A673 (cell line): ENCODE measurements around the gene CLEC16A. TPM values are rescaled to one million over a fixed set of nuclear protein-coding genes. Genes with fewer than 3 reads are reported as not detected.

ENCODE experiments used
- BruUV-seq: library from RNA; stranded (reverse); fragments of 400-500 nt; replicated peaks from 2 replicates; lab custom pipeline; 2021; lab: Mats Ljungman, UMichigan
- CTCF ChIA-PET: fragments of 300-600 bp; sonication (Branson Sonifier 250); formaldehyde crosslinking; loops from one replicate; lab custom pipeline; 2022; ENCODE audit warnings: antibody characterized with exemption; lab: Charles Lee
- POLR2A ChIA-PET: fragments of 300-600 bp; sonication (Branson Sonifier 250); formaldehyde crosslinking; loops from one replicate; lab custom pipeline; 2022; ENCODE audit warnings: antibody characterized with exemption; ENCODE audit not compliant: low non-redundant PET; lab: Charles Lee
- DNase-seq: peaks from one replicate; pipeline ENCODE4 v3.0.0-alpha.2; 2015; ENCODE audit warnings: low spot score
- H3K27ac ChIP-seq: fragments of 200-600 bp; sonication (generic); 2 replicates; pipeline ENCODE4 v1.5.1; 2016; ENCODE audit warnings: mixed run types, low read depth, mild to moderate bottlenecking, mixed read lengths, antibody characterized with exemption, low read length; ENCODE audit not compliant: poor library complexity, severe bottlenecking
- H3K27me3 ChIP-seq: fragments of 200-600 bp; sonication (generic); replicated peaks from 2 replicates; pipeline ENCODE4 v1.6.1; 2017; ENCODE audit warnings: mixed run types, low read depth, mild to moderate bottlenecking, mixed read lengths, antibody characterized with exemption, low read length; ENCODE audit not compliant: insufficient read depth, poor library complexity
- H3K36me3 ChIP-seq: fragments of 200-600 bp; sonication (generic); 2 replicates; pipeline ENCODE4 v1.6.1; 2016; ENCODE audit warnings: mixed run types, mild to moderate bottlenecking, mixed read lengths, antibody characterized with exemption, low read length; ENCODE audit not compliant: insufficient read depth, poor library complexity, severe bottlenecking
- H3K4me1 ChIP-seq: fragments of 200-600 bp; sonication (generic); 2 replicates; pipeline ENCODE4 v1.6.1; 2017; ENCODE audit warnings: mixed run types, mild to moderate bottlenecking, mixed read lengths, antibody characterized with exemption, low read length; ENCODE audit not compliant: insufficient read depth, poor library complexity, severe bottlenecking
- H3K4me3 ChIP-seq: fragments of 200-600 bp; sonication (generic); 2 replicates; pipeline ENCODE4 v1.5.1; 2016; ENCODE audit warnings: low read depth, mixed run types, mild to moderate bottlenecking, mixed read lengths, low read length; ENCODE audit not compliant: poor library complexity, severe bottlenecking
- H3K9me3 ChIP-seq: fragments of 200-600 bp; sonication (generic); 2 replicates; pipeline ENCODE4 v1.6.1; 2016; ENCODE audit warnings: mixed run types, low read depth, mild to moderate bottlenecking, mixed read lengths, antibody characterized with exemption, low read length; ENCODE audit not compliant: poor library complexity, severe bottlenecking
- CTCF ChIP-seq: fragments of 300-800, 200-600 bp; sonication (generic); conservative IDR thresholded peaks from 2 replicates; pipeline ENCODE4 v1.5.1; 2017; ENCODE audit warnings: low read depth, mild to moderate bottlenecking, antibody characterized with exemption, low read length, moderate library complexity, mixed read lengths
- EZH2 ChIP-seq: fragments of 200-600 bp; sonication (generic); IDR thresholded peaks from 2 replicates; pipeline ENCODE4 v1.6.1; 2017; ENCODE audit warnings: borderline replicate concordance, low read depth, mild to moderate bottlenecking, mixed read lengths, antibody characterized with exemption, low read length; ENCODE audit not compliant: poor library complexity, severe bottlenecking
- intact Hi-C: fragments of 100-400 bp; cut with micrococcal nuclease; formaldehyde crosslinking; loops from one replicate; pipeline ENCODE4 v1.10.0; 2022; ENCODE audit not compliant: unreplicated experiment
- total RNA-seq: library from RNA; stranded (reverse); gene quantifications from 2 replicates; pipeline ENCODE4 v1.2.3, GENCODE V29; 2021

CLEC16A gene
- total RNA-seq, 1 experiment from 2014 or later = 23.4 TPM

DNA sequence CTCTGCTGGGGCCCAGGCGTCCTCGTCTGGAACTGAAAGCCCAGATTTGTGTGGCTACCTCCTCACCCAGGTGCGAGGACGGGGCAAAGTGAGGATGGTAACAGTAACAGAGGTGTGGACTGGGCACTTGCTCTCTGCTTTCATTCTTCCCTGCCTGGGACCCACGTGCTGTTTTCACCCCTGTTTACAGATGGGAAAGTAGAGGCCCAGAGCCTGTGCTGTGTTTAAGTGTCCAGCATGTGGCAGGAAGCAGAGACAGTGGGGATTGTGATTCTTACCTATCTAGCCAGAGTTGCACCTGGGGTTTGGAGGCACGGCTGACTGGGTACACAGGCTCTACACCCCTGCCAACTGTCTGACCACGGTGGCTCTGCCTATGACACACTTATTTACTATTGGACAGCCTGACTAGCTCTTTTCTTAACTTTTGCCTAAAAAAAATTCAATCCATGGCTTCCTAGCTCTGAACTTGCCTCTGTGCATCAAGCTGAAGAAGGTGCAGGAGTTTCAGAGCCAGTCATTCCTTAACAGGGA is 155.4 kb downstream of the CLEC16A start:
- Histone ChIP-seq H3K4me3 (no peak overlapping the region), H3K36me3 (no peaks in the 10 kb centered on the region), H3K4me1 (peaks cover 29% of the 10 kb centered on the region), H3K27me3 (no peaks in the 10 kb centered on the region), H3K27ac (no peak overlapping the region), H3K9me3 (no peaks in the 10 kb centered on the region)
- TF ChIP-seq CTCF (no peak), EZH2 (no peak)
- no TSS peak for BruUV-seq
- intact Hi-C loops = loop anchor here (5.0 kb wide), 1 partner anchor 158 kb away; the partner anchor contains the start of gene SOCS1
- CTCF ChIA-PET = no interaction called here
- POLR2A ChIA-PET = no interaction called here
- DNase-seq = no peak

DNA sequence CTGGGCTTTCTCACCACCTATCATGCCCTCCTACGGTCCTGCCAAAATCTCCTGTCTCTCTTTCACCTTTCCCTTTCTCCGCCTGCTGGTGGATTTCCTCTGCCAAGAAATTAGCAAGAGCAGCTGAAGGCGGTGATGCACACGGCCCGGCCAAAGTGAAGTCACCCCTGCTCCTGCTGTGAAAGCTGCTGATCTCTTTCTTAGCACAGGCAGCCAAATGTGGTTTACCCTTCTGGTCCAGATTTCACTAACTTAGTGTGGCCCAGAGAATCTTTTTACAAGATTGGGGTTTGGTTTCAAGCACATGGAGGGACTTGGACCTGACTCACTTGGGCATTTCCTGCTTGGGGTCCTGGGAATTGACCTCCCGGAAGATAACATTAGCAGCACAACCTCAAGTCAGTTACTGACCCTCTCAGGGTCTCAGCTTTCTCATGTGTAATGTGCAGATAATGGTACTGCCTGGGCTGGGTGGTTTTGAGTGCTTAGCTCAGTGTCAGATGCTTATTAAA is 155.9 kb downstream of the CLEC16A start:
- Histone ChIP-seq H3K4me3 (no peak overlapping the region), H3K36me3 (no peaks in the 10 kb centered on the region), H3K4me1 (peaks cover 27% of the 10 kb centered on the region), H3K27ac (no peak overlapping the region), H3K9me3 (no peaks in the 10 kb centered on the region), H3K27me3 (no peaks in the 10 kb centered on the region)
- CTCF ChIA-PET = no interaction called here
- POLR2A ChIA-PET = no interaction called here
- no peak for TF ChIP-seq CTCF
- no peak for TF ChIP-seq EZH2
- no TSS peak for BruUV-seq
- intact Hi-C loops = loop anchor here (5.0 kb wide), 1 partner anchor 157 kb away; the partner anchor contains the start of gene SOCS1
- DNase-seq = peak; percentile 46

DNA sequence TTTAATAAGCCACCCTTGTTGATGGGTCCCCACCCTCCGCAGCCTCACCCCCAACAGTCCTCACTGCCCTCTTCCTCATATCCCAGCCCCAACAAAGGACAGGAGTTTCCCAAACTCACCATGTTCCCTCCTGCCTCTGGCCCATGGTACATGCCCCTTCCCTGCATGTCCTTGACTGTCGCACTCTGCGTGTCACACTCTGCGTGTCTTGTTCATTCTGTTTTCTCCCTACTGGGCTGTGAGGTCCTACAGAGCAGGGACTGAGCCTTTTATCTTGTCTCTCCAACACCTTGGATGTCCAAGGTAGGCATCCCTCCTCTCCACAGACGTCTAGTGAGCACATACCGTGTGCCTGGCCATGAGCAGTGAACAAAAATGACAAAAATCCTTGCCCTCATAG is 156.9 kb downstream of the CLEC16A start:
- no peaks in the 10 kb centered on the region for H3K9me3 ChIP-seq
- no TSS peak for BruUV-seq
- ChIA-PET CTCF (no interaction called here), POLR2A (no interaction called here)
- TF ChIP-seq EZH2 = no peak
- no peak for TF ChIP-seq CTCF
- H3K36me3 ChIP-seq = no peaks in the 10 kb centered on the region
- intact Hi-C loops = loop anchor here (5.0 kb wide), 1 partner anchor 156 kb away; the partner anchor contains the start of gene SOCS1
- DNase-seq = no peak
- H3K27me3 ChIP-seq = no peaks in the 10 kb centered on the region
- H3K4me1 ChIP-seq = peaks cover 34% of the 10 kb centered on the region
- H3K4me3 ChIP-seq = no peak overlapping the region
- no peak overlapping the region for H3K27ac ChIP-seq
